ENCODE results near the gene SSB. TPM values are rescaled to one million over a fixed set of nuclear protein-coding genes. Genes with fewer than 3 reads are reported as not detected.

The SSB gene
- total and polyA plus RNA-seq, 9 of the 15 experiments (the other 6 are each of a cell fraction or from before 2014, with no cell fraction given): 317 to 849 (median 515) TPM

- TF ChIP-seq ZBTB1 (CRISPR knock-in tag; IDR thresholded peaks at IDR 0.05; ENCODE audit: borderline replicate concordance, low read depth): peak; percentile 86
- TF ChIP-seq HDGF (IDR thresholded peaks at IDR 0.05): no peak
- peak; percentile 96 for TF ChIP-seq RBM25 (IDR thresholded peaks at IDR 0.05; ENCODE audit: low read depth, low read length, severe bottlenecking)
- peak; percentile 78 for TF ChIP-seq CTBP1 (IDR thresholded peaks at IDR 0.05; ENCODE audit: borderline replicate concordance)
- TF ChIP-seq ZNF408 (CRISPR knock-in tag; IDR thresholded peaks at IDR 0.05; ENCODE audit: low read depth): no peak
- TF ChIP-seq SMAD1 (IDR thresholded peaks at IDR 0.05; ENCODE audit: low read depth, low read length, partially characterized antibody): peak; percentile 77
- TF ChIP-seq PML (IDR thresholded peaks at IDR 0.05; ENCODE audit: low read length): peak; percentile 76; the same call in 1 of the 2 replicates
- peak; percentile 63; the same call in 1 of the 2 replicates for TF ChIP-seq ATF7 (IDR thresholded peaks at IDR 0.05)
- no peak for TF ChIP-seq PRMT5 (CRISPR knock-in tag; IDR thresholded peaks at IDR 0.05)
- peak; percentile 73; the same call in 1 of the 2 replicates for TF ChIP-seq CREB3L1 (IDR thresholded peaks at IDR 0.05; ENCODE audit: borderline replicate concordance, low read depth)
- TF ChIP-seq POLR2G (IDR thresholded peaks at IDR 0.05; ENCODE audit: low read depth, low read length): peak; percentile 98
- TF ChIP-seq HMGXB4 (CRISPR knock-in tag; IDR thresholded peaks at IDR 0.05): peak; percentile 80
- TF ChIP-seq RAD21 (CRISPR knock-in tag; conservative IDR thresholded peaks at IDR 0.05 in 1 of 2, IDR thresholded peaks at IDR 0.05 in 1 of 2): peak in 1 of 2 experiments; percentile 14; a peak in 1 of 4 replicates
- TF ChIP-seq TRIM24 (IDR thresholded peaks at IDR 0.05): no peak
- TF ChIP-seq SP2 (IDR thresholded peaks at IDR 0.05; ENCODE audit: extremely low read depth, low read depth, low read length, poor library complexity, severe bottlenecking): no peak
- TF ChIP-seq TARDBP (IDR thresholded peaks at IDR 0.05): no peak; the same call in 1 of the 2 replicates
- no peak for TF ChIP-seq ASH1L (IDR thresholded peaks at IDR 0.05; ENCODE audit: borderline replicate concordance, low read depth, partially characterized antibody)
- no peak for TF ChIP-seq E4F1 (CRISPR knock-in tag; IDR thresholded peaks at IDR 0.05; ENCODE audit: borderline replicate concordance)
- TF ChIP-seq ZBED1 (IDR thresholded peaks at IDR 0.05): peak; percentile 89; the same call in 1 of the 2 replicates
- no peak for TF ChIP-seq PTTG1 (tag; IDR thresholded peaks at IDR 0.05; ENCODE audit: low read depth)
- no peak for TF ChIP-seq MYNN (IDR thresholded peaks at IDR 0.05)
- TF ChIP-seq MYNN (CRISPR knock-in tag; IDR thresholded peaks at IDR 0.05): no peak
- TF ChIP-seq ZC3H8 (IDR thresholded peaks at IDR 0.05): no peak
- 0 out of 2 replicates have a peak, but pooled peaks have one; percentile 48 for TF ChIP-seq DMBX1 (CRISPR knock-in tag; IDR thresholded peaks at IDR 0.05; ENCODE audit: borderline replicate concordance)
These were observed 28.8 kb downstream of the SSB start, which contains the start of gene UBR3 (continued) for GRCh38 chr2:169827272-169828140.
